CD4-positive, alpha-beta T cell treated with Interleukin-21 for 1 hour (primary cell): ENCODE data around the gene G6PC1.
"Not testable (repeated sequence)": the region's sequence is repeated elsewhere in the genome, so short reads cannot be mapped to it uniquely, and the experiment has no call there.

ENCODE experiments used
- DNase-seq: peaks from one replicate; pipeline ENCODE4 v3.0.0-alpha.2; 2020

Gene G6PC1

DNA sequence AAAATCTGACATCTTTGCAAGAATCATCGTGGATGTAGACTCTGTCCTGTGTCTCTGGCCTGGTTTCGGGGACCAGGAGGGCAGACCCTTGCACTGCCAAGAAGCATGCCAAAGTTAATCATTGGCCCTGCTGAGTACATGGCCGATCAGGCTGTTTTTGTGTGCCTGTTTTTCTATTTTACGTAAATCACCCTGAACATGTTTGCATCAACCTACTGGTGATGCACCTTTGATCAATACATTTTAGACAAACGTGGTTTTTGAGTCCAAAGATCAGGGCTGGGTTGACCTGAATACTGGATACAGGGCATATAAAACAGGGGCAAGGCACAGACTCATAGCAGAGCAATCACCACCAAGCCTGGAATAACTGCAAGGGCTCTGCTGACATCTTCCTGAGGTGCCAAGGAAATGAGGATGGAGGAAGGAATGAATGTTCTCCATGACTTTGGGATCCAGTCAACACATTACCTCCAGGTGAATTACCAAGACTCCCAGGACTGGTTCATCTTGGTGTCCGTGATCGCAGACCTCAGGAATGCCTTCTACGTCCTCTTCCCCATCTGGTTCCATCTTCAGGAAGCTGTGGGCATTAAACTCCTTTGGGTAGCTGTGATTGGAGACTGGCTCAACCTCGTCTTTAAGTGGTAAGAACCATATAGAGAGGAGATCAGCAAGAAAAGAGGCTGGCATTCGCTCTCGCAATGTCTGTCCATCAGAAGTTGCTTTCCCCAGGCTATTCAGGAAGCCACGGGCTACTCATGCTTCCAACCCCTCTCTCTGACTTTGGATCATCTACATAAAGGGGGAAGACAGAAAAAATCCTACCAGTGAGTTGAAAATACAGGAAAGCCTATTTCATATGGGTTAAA is at the start of gene G6PC1:
Gene G6PC1 (plus strand): TSS at position 340 of the 872 bp plus-strand sequence. CDS start 78 bp downstream, at position 418.
- DNase-seq: no peak

DNA sequence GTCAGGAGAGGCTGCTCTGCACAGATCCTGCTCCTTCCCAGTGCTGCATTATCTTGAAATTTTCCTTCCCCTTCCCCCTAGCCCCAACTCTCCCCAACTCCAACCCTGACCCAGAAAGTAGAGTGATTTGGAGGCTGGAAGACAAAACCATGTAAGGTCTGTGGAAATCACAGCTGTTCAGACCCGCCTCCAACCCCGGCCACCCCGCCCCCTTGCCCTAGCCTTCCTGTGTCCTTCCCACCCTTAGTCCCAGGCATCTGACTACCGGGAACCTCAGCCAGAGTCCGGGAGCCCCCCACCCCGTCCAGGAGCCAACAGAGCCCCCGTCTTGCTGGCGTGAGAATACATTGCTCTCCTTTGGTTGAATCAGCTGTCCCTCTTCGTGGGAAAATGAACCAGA is 49.6 kb upstream of the G6PC1 start, which contains the start of gene AOC3:
Gene AOC3 (plus strand): TSS at position 246 of the 400 bp plus-strand sequence. CDS start 145 bp downstream, at position 391.
- DNase-seq: no peak

DNA sequence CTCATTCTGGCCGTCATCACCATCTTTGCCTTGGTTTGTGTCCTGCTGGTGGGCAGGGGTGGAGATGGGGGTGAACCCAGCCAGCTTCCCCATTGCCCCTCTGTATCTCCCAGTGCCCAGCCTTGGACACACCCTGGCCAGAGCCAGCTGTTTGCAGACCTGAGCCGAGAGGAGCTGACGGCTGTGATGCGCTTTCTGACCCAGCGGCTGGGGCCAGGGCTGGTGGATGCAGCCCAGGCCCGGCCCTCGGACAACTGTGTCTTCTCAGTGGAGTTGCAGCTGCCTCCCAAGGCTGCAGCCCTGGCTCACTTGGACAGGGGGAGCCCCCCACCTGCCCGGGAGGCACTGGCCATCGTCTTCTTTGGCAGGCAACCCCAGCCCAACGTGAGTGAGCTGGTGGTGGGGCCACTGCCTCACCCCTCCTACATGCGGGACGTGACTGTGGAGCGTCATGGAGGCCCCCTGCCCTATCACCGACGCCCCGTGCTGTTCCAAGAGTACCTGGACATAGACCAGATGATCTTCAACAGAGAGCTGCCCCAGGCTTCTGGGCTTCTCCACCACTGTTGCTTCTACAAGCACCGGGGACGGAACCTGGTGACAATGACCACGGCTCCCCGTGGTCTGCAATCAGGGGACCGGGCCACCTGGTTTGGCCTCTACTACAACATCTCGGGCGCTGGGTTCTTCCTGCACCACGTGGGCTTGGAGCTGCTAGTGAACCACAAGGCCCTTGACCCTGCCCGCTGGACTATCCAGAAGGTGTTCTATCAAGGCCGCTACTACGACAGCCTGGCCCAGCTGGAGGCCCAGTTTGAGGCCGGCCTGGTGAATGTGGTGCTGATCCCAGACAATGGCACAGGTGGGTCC is 49.0 kb upstream of the G6PC1 start:
- not testable (repeated sequence) for DNase-seq

DNA sequence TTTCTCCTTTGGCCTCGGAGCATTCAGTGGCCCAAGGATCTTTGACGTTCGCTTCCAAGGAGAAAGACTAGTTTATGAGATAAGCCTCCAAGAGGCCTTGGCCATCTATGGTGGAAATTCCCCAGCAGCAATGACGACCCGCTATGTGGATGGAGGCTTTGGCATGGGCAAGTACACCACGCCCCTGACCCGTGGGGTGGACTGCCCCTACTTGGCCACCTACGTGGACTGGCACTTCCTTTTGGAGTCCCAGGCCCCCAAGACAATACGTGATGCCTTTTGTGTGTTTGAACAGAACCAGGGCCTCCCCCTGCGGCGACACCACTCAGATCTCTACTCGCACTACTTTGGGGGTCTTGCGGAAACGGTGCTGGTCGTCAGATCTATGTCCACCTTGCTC is 48.2 kb upstream of the G6PC1 start:
- no peak for DNase-seq

DNA sequence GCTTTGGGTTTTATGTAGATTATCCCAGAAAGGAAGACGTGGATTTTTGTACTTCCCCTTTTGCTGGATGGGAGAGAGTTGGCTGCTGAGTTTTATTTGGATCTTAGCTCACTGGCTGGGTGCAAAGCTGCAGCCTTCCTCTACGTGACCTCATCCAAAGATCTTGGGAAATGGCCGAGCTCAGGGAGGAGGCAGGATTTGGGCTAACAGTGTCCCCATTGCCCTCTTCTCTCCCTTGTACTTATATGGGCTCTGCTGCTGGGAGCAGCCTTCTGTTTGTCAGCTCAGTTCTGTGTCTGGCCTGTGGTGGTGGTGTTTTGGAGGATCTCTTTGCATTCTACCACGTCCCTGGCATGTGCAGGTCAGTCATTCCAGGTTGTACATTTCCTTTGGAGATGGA is 47.6 kb upstream of the G6PC1 start:
- DNase-seq: no peak

DNA sequence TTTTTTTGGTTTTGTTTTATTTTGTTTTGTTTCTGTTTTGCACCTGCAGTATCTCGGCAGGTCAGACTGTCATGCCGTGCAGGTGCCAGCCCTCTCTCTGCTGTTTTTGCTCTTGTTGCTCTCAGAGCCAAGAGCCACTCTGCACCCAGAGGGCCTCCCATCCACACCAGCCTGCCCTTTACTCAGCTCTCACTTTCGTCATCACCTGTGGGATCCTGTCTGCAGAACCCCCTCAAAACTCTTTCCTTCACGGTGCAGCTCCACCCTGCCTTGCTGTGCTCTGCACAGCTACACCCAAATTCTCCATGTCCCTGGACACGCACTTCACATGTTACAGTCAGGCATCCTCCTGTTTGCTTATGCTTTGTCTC is 47.0 kb upstream of the G6PC1 start:
- no peak for DNase-seq

DNA sequence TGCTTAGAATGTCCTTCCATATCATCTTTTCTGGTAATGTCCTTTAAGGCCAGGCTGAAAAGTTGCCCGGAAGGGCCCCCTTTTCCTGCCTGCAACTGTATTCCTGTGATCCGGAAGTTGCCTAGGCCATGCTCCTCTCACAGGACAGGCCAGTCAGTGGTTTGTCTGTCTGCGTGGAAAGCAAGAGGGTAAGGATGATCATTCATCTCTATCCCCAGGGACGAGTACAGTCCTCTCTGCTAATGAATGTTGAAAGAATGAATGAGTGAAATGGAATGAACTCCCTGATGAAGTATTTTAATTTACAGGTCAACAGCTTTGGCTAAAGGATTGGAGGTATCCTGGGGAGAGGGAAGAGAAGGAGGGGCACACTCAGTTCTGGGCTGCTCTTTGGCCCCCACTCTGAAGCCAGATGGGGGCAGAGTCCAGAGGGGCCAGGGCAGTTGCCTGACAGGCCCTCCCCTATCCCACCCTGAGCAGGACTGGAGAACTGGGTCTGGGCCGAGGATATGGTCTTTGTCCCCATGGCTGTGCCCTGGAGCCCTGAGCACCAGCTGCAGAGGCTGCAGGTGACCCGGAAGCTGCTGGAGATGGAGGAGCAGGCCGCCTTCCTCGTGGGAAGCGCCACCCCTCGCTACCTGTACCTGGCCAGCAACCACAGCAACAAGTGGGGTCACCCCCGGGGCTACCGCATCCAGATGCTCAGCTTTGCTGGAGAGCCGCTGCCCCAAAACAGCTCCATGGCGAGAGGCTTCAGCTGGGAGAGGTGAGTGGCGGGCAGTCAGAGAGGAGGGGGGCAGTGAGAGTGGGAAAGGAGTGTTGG is 46.4 kb upstream of the G6PC1 start:
- DNase-seq: no peak

DNA sequence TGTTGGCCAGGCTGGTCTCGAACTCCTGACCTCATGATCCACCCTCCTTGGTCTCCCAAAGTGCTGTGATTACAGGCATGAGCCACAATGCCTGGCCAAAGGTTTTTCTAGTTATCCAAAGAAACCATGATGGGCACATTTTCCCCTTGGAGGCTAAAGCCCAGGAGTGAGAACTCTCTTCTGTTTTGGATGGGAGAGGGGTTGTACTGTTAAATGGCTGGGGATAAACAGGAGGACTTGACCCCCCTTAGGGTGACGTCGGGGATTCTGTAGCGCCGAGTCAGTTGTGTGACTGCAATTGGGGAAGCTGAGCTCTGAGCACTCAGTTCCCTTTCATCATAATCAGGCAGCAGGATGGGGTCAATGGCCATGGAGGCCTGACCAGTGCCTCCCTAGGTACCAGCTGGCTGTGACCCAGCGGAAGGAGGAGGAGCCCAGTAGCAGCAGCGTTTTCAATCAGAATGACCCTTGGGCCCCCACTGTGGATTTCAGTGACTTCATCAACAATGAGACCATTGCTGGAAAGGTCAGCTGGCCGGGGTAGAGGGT is 45.5 kb upstream of the G6PC1 start:
- no peak for DNase-seq

DNA sequence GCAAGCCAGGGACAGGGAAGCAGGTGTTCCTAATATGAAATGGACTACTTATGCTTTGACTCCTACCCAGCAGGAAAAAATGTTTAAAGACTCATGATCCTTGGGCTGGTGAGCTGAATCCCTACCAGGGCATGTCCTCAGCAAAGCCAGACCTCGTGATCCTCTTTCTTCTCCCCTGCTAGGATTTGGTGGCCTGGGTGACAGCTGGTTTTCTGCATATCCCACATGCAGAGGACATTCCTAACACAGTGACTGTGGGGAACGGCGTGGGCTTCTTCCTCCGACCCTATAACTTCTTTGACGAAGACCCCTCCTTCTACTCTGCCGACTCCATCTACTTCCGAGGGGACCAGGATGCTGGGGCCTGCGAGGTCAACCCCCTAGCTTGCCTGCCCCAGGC is 44.5 kb upstream of the G6PC1 start:
- not testable (repeated sequence) for DNase-seq

DNA sequence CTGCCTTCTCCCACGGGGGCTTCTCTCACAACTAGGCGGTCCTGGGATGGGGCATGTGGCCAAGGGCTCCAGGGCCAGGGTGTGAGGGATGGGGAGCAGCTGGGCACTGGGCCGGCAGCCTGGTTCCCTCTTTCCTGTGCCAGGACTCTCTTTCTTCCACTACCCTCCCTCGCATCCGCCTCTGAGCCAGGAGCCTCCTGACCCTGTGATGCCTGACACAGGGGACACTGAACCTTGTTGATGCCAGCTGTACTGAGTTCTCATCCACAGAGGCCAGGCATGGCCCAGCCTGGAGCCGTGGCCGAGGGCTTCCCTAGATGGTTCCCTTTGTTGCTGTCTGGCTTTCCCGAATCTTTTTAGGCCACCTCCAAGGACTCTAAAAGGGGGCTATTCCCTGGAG is 44.1 kb upstream of the G6PC1 start:
- DNase-seq: not testable (repeated sequence)

DNA sequence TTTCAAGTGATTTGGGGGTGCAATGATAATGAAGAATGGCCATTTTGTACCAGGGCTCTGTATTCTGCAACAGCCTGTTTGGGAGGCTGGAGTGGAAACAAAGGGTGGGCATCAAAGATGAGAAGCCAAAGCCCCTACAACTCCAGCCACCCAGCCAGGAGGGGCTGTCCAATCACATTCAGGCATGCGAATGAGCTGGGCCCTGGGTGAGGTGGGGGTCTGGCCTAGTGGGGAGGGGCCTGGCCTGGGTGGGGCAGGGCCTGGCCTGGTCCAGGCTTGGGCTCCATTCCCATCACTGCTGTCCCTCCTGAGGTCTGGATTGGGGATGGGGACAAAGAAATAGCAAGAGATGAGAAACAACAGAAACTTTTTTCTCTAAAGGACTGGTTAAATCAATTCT is 43.2 kb upstream of the G6PC1 start:
- DNase-seq: no peak

DNA sequence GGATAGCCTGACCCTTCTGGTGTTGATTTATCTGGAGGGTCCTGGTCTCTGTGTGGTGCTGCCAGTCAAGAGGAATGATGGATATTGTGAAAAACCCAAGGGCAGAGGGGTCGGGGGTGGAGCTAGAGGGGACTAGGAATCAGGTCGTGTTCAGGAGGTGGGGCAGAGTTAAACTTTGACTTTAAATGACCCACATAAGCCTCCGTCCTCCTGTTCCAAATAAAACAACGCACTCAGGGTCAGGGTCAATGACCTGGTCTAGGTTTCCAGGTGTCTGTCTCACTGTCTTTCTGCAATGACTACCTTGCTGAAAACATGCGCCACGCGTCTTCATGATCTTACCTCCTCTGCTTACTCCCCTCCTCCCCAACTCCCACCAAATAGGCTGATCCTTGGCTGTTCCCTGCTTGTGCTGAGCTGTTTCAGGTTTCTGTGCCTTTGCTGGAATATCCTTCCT is 34.9 kb upstream of the G6PC1 start:
- DNase-seq: no peak

DNA sequence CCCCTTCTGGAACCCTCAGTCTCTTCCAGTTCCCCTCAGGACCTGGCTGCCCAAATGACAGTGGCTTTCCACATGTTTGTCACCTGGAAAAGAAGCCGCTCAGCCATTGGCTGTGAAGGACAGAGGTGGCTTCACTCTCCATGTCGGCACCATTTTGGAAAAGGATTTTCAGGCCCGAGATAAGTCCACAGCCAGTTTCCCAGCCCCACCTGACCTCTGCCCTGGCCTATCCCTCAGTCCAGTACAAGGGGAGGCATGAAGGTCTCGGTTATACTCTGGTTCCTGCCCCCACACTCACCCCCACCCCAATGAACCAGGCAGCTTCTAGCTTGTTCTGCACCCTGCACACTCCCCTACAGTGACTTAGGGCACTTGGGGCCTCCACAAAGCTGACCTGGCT is 34.4 kb upstream of the G6PC1 start:
- no peak for DNase-seq

DNA sequence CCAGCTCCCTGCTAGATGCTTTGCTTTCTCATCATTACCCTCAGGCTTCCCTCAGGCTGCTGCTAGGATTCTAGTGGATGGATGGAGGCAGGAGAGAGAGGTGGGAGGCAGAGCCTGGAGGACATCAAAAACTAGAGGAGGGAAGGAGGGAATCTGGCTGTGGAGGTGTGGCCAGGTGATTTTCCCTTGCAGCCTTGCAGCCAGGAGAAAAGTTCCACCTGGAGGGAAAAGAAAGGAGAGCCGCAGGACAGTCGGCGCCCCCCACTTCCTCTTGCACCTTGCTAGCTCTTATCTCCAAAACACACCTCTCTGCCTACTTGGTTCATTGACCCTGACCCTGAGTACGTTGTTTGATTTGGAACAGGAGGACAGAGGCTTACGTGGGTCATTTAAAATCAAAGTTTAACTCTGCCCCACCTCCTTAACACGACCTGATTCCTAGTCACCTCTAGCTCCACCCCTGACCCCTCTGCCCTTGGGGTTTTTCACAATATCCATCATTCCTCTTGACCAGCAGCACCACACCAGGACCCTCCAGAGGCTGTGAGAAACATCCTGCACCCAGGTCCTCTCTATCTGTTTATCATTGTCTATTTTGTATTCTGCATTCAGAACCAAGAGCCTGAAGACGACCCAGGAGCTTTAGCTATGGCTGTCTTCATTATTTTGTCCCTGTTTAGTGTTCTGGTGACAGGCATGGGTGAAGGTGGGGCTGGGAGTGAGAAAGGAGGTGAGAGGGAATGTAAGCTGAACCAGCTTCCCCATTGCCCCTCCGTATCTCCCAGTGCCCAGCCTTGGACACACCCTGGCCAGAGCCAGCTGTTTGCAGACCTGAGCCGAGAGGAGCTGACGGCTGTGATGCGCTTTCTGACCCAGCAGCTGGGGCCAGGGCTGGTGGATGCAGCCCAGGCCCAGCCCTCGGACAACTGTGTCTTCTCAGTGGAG is 33.7 kb upstream of the G6PC1 start:
- DNase-seq: no peak

DNA sequence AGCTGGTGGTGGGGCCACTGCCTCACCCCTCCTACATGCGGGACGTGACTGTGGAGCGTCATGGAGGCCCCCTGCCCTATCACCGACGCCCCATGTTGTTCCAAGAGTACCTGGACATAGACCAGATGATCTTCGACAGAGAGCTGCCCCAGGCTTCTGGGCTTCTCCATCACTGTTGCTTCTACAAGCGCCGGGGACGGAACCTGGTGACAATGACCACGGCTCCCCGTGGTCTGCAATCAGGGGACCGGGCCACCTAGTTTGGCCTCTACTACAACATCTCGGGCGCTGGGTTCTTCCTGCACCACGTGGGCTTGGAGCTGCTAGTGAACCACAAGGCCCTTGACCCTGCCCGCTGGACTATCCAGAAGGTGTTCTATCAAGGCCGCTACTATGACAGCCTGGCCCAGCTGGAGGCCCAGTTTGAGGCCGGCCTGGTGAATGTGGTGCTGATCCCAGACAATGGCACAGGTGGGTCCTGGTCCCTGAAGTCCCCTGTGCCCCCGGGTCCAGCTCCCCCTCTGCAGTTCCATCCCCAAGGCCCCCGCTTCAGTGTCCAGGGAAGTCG is 32.8 kb upstream of the G6PC1 start:
- not testable (repeated sequence) for DNase-seq

DNA sequence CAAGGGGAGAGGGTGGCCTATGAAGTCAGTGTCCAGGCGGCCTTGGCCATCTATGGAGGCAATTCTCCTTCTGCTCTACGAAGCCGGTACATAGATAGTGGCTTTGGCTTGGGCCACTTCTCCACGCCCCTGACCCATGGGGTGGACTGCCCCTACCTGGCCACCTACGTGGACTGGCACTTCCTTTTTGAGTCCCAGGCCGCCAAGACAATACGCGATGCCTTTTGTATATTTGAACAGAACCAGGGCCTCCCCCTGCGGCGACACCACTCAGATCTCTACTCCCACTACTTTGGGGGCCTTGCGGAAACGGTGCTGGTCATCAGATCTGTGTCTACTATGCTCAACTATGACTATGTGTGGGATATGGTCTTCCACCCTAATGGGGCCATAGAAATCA is 32.3 kb upstream of the G6PC1 start:
- DNase-seq: no peak

DNA sequence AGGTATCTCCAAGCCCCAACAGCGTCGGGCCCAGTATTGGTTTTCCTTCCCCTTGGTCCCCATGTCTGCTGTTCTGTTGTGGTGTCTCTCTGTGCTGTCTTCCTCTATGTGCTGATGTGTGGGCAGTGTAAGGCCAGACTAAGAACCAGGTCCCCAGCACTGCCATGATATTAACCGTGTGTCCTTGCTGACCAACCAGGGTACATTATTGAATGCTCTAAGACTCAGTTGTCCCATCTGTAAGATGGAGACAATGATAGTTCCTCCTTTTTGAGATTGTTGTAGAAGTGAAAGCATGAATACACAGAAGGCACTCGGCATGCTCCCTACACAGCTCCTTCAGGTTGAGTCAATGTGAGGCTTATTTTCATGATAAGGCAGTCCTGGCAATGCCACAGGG is 29.0 kb upstream of the G6PC1 start:
- no peak for DNase-seq

DNA sequence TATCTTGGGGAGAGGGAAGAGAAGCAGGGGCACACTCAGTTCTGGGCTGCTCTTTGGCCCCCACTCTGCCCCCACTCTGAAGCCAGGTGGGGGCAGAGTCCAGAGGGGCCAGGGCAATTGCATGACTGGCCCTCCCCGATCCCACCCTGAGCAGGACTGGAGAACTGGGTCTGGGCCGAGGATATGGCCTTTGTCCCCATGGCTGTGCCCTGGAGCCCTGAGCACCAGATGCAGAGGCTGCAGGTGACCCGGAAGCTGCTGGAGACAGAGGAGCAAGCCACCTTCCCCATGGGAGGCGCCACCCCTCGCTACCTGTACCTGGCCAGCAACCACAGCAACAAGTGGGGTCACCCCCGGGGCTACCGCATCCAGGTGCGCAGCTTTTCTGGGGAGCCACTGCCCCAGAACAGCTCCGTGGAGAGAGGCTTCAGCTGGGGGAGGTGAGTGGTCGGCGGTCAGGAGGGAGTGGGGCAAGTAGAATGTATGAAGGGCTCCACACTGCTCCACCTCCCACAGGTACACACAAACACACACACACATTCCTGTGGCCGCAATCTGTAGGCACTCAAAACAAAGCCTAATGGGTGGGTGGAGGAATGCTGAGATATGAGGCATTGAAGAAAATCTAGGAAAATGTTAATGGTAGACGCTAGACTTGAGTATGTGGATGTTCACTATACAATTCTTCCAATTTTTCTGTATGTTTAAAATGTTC is 28.2 kb upstream of the G6PC1 start:
- no peak for DNase-seq

DNA sequence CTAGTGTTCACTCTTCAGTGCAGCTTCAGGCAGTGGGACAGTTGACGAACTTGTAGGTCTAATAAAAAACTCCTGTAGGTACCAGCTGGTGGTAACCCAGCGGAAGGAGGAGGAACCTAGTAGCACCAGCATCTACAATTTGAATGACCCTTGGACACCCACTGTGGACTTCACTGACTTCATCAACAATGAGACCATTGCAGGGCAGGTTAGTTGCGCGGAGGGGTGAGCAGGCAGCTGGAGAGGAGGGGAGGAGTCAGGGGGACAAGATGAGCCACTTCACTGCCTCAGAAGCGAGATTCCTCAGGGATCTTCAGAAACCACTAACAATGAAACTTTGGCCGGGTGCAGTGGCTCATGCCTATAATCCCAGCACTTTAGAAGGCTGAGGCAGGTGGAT is 27.3 kb upstream of the G6PC1 start:
- DNase-seq: no peak
